HCT116 (cell line): ENCODE measurements around the gene EHD3. TPM values are rescaled to one million over a fixed set of nuclear protein-coding genes. Genes with fewer than 3 reads are reported as not detected.

ENCODE experiments used
- ATAC-seq: fragments of 200-7000 bp; cut with Tn5 transposase; 2 replicates; pipeline ENCODE4 v1.9.1; 2020; ENCODE audit warnings: mild to moderate bottlenecking, moderate library complexity
- BruUV-seq: library from RNA; stranded (reverse); fragments of 400-500 nt; replicated peaks from 2 replicates; lab custom pipeline; 2021; lab: Mats Ljungman, UMichigan
- CTCF ChIA-PET: fragments of 300-600 bp; sonication (Branson Sonifier 250); formaldehyde crosslinking; loops from one replicate; lab custom pipeline; 2021; ENCODE audit warnings: antibody characterized with exemption; lab: Charles Lee
- POLR2A ChIA-PET: fragments of 300-600, 350-600 bp; sonication (Branson Sonifier 250); formaldehyde crosslinking; loops from one replicate; lab custom pipeline; 2021; ENCODE audit warnings: antibody characterized with exemption; lab: Charles Lee
- RAD21 ChIA-PET, 2 experiments: fragments of 300-600 bp; sonication (Branson Sonifier 250); formaldehyde crosslinking; loops; one replicate each; lab custom pipeline; 2023; ENCODE audit warnings: low total read pairs in 2 of 2; ENCODE audit not compliant: uncharacterized antibody in 2 of 2, unreplicated experiment in 2 of 2, low non-redundant PET in 1 of 2; lab: Charles Lee
- DNase-seq: peaks from one replicate; pipeline ENCODE4 v3.0.0-alpha.2; 2010; ENCODE audit warnings: low read depth, low spot score
- H2AFZ ChIP-seq: fragments of 200-600 bp; shearing (Covaris generic), sonication (generic); 2 replicates; pipeline ENCODE4 v1.6.1; 2017; ENCODE audit warnings: low read depth, mixed run types, mixed read lengths, antibody characterized with exemption, low read length; ENCODE audit not compliant: poor library complexity, severe bottlenecking
- H3K27ac ChIP-seq: 2 replicates; pipeline ENCODE4 v1.5.1; 2012; ENCODE audit warnings: low read depth, low read length
- H3K27me3 ChIP-seq: fragments of 200-600 bp; sonication (generic); 2 replicates; pipeline ENCODE4 v1.6.1; 2016; ENCODE audit warnings: mixed run types, low read length, mixed read lengths; ENCODE audit not compliant: insufficient read depth
- H3K36me3 ChIP-seq, 2 experiments: fragments of 200-500 bp in 1 of 2; fragments of 200-600 bp in 1 of 2; sonication (Bioruptor generic) in 1 of 2; sonication (generic) in 1 of 2; 2 replicates each; pipeline versions ENCODE4 v1.5.1 to v1.6.1; 2014 to 2016; ENCODE audit warnings: low read length in 2 of 2, inconsistent platforms in 1 of 2, mixed read lengths in 1 of 2, mixed run types in 1 of 2; ENCODE audit not compliant: insufficient read depth in 2 of 2, control insufficient read depth in 1 of 2
- H3K4me1 ChIP-seq, 2 experiments: fragments of 200-600 bp in 1 of 2; sonication (generic) in 1 of 2; 2 replicates each; pipeline versions ENCODE4 v1.5.1 to v1.6.1; 2012 to 2017; ENCODE audit warnings: low read length in 2 of 2, inconsistent platforms in 1 of 2, mild to moderate bottlenecking in 1 of 2, mixed read lengths in 1 of 2, mixed run types in 1 of 2, moderate library complexity in 1 of 2; ENCODE audit not compliant: insufficient read depth in 2 of 2, control insufficient read depth in 1 of 2
- H3K4me2 ChIP-seq: fragments of 200-600 bp; sonication (generic); 2 replicates; pipeline ENCODE4 v1.6.1; 2017; ENCODE audit warnings: mixed run types, low read length, mixed read lengths
- H3K4me3 ChIP-seq, 2 experiments: fragments of 200-600 bp in 1 of 2; sonication (generic) in 1 of 2; replicated peaks in 1 of 2; 2 replicates each; pipeline ENCODE4 v1.5.1; 2011 to 2016; ENCODE audit warnings: low read length in 2 of 2, control low read depth in 1 of 2, low read depth in 1 of 2, mild to moderate bottlenecking in 1 of 2, mixed read lengths in 1 of 2, mixed run types in 1 of 2
- H3K79me2 ChIP-seq: fragments of 200-600 bp; sonication (generic); 2 replicates; pipeline ENCODE4 v1.6.1; 2017; ENCODE audit warnings: mild to moderate bottlenecking, mixed run types, low read length, moderate library complexity, mixed read lengths; ENCODE audit not compliant: insufficient read depth
- H3K9ac ChIP-seq: fragments of 200-600 bp; sonication (generic); 2 replicates; pipeline ENCODE4 v1.6.1; 2016; ENCODE audit warnings: low read length, mixed read lengths
- H3K9me2 ChIP-seq: fragments of 200-600 bp; sonication (generic), shearing (Covaris generic); 2 replicates; pipeline ENCODE4 v1.6.1; 2017; ENCODE audit warnings: mixed run types, mild to moderate bottlenecking, moderate library complexity; ENCODE audit not compliant: insufficient read depth
- H3K9me3 ChIP-seq, 2 experiments: fragments of 200-500 bp in 1 of 2; fragments of 200-600 bp in 1 of 2; sonication (Bioruptor generic) in 1 of 2; sonication (generic) in 1 of 2; 2 replicates each; pipeline ENCODE4 v1.6.1; 2014 to 2017; ENCODE audit warnings: low read length in 2 of 2, mixed read lengths in 2 of 2, inconsistent platforms in 1 of 2, low read depth in 1 of 2, mild to moderate bottlenecking in 1 of 2, mixed run types in 1 of 2, moderate library complexity in 1 of 2; ENCODE audit not compliant: control insufficient read depth in 1 of 2, insufficient read depth in 1 of 2
- H4K20me1 ChIP-seq: fragments of 200-600 bp; sonication (generic), shearing (Covaris generic); 2 replicates; pipeline ENCODE4 v1.6.1; 2017; ENCODE audit warnings: mixed run types, mild to moderate bottlenecking, moderate library complexity; ENCODE audit not compliant: insufficient read depth
- EZH2phosphoT487 ChIP-seq: fragments of 200-600 bp; IDR thresholded peaks from 2 replicates; pipeline ENCODE4 v1.6.1; 2018; ENCODE audit warnings: antibody characterized with exemption, borderline replicate concordance
- FOSL1 ChIP-seq: IDR thresholded peaks from 2 replicates; pipeline ENCODE4 v1.6.1; 2012; ENCODE audit warnings: low read depth
- JUND ChIP-seq: IDR thresholded peaks from 2 replicates; pipeline ENCODE4 v1.6.1; 2012
- POLR2A ChIP-seq: IDR thresholded peaks from 2 replicates; pipeline ENCODE4 v1.7.0; 2011; ENCODE audit warnings: borderline replicate concordance; ENCODE audit not compliant: insufficient read depth, insufficient read length; ENCODE audit errors: extremely low read depth
- POLR2AphosphoS5 ChIP-seq: IDR thresholded peaks from 2 replicates; pipeline ENCODE4 v1.6.1; 2011; ENCODE audit warnings: mild to moderate bottlenecking, low read depth, low read length, moderate library complexity
- SIN3A ChIP-seq: IDR thresholded peaks from 2 replicates; pipeline ENCODE4 v1.6.1; 2012; ENCODE audit warnings: low read depth
- SP1 ChIP-seq: IDR thresholded peaks from 2 replicates; pipeline ENCODE4 v1.6.1; 2012; ENCODE audit warnings: low read depth
- YY1 ChIP-seq: IDR thresholded peaks from 2 replicates; pipeline ENCODE4 v1.6.1; 2011; ENCODE audit warnings: low read length, low read depth, moderate library complexity, mild to moderate bottlenecking; ENCODE audit not compliant: insufficient replicate concordance; ENCODE audit errors: extremely low read depth
- ZNF274 ChIP-seq: fragments of 200-500 bp; sonication (Bioruptor generic); IDR thresholded peaks from 2 replicates; pipeline ENCODE4 v1.6.1; 2014; ENCODE audit warnings: mild to moderate bottlenecking, low read depth, low read length, inconsistent platforms
- intact Hi-C: fragments of 100-400 bp; cut with micrococcal nuclease; formaldehyde crosslinking; loops from 2 replicates; pipeline ENCODE4 v1.10.0; 2022
- total RNA-seq: library from RNA; stranded (reverse); gene quantifications from one replicate; pipeline ENCODE4 v1.2.1, GENCODE V29; 2021; ENCODE audit not compliant: unreplicated experiment
- TF ChIP-seq, protein P1 (sequence below): IDR thresholded peaks from 2 replicates; pipeline ENCODE4 v1.6.1; 2012
- TF ChIP-seq, protein P2 (sequence below): IDR thresholded peaks from 2 replicates; pipeline ENCODE4 v1.6.1; 2011; ENCODE audit warnings: mild to moderate bottlenecking, low read length, moderate library complexity; ENCODE audit not compliant: insufficient replicate concordance; ENCODE audit errors: extremely low read depth
- TF ChIP-seq, protein P3 (sequence below): IDR thresholded peaks from 2 replicates; pipeline ENCODE4 v1.6.1; 2012

EHD3 gene
- total RNA-seq, 1 experiment from 2014 or later = not detected

DNA sequence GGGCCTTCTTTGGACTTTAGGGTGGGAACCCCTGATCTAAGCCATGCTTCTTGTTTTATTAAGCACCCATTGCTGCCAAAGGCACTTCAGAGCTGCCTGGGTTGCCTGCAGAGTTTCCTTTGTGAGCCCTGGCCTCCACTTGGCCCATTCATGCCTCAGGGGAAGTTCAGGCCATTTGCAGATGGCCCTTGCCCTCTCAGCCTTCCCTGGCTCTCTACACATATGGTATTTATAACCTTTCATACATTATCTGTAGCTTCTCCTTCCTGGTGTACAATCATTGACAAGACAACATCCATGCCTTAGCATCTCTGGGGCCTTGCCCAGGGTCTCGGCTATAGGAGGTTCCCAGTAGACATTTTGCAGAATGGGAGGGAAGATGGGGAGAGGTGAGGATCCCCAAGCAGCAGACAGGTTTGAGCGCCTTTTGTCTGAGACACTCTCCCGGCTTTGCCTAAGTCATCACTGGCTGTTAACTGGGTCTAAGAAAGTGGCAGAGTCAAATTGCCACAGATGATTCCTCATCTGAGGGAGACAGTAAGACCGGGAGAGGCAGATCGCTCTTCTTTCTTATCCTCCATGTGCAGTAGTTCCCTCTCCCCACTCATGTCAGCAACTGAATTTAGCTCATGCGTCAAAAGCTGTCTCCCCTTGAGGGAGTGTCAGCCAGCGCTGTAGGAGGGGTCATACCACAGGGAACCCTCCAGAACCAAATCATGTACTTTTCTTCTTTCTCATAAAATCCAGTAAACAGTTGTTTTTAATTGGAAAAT is 2.7 kb downstream of the EHD3 start (continued):
- no peak for TF ChIP-seq ZNF274

DNA sequence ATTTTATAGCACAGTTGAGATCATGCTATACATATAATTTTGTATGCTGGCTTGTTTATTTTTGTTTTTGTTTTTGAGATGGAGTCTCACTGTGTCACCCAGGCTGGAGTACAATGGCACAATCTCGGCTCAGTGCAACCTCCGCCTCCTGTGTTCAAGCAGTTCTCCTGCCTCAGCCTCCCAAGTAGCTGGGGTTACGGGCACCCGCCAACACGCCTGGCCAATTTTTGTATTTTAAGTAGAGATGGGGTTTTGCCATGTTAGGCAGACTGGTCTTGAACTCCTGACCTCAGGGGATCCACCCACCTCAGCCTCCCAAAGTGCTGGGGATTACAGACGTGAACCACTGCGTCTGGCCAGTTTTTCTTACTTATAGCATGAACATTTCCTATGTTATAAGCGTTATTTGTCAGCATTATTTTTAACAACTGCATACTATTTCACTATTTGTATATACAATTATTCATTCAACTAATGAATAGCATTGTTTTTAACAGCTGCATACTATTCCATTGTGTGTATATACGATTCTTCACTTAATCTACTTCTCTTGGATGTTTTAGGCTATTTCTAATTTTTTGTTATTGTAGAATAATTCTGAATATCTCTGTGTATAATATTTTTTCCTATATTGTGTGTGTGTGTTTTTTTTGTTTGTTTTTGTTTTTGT is 3.5 kb downstream of the EHD3 start:
- POLR2A ChIA-PET = no interaction called here
- Histone ChIP-seq H3K4me2 (no peak overlapping the region), H2AFZ (no peak overlapping the region), H3K4me1 (no peaks in the 10 kb centered on the region), H3K79me2 (no peaks in the 10 kb centered on the region), H3K27ac (no peak overlapping the region), H3K9me3 (no peaks in the 10 kb centered on the region), H3K9me2 (no peaks in the 10 kb centered on the region), H3K27me3 (peaks cover 7% of the 10 kb centered on the region; the same call in 1 of the 2 replicates), H3K4me3 (no peak overlapping the region), H4K20me1 (no peaks in the 10 kb centered on the region), H3K36me3 (no peaks in the 10 kb centered on the region), H3K9ac (no peak overlapping the region)
- DNase-seq (no peak), ATAC-seq (no peak)
- TF ChIP-seq YY1 = no peak
- intact Hi-C loops = no loop called here
- no TSS peak for BruUV-seq
- CTCF ChIA-PET = no interaction called here
- RAD21 ChIA-PET = no interaction called here

DNA sequence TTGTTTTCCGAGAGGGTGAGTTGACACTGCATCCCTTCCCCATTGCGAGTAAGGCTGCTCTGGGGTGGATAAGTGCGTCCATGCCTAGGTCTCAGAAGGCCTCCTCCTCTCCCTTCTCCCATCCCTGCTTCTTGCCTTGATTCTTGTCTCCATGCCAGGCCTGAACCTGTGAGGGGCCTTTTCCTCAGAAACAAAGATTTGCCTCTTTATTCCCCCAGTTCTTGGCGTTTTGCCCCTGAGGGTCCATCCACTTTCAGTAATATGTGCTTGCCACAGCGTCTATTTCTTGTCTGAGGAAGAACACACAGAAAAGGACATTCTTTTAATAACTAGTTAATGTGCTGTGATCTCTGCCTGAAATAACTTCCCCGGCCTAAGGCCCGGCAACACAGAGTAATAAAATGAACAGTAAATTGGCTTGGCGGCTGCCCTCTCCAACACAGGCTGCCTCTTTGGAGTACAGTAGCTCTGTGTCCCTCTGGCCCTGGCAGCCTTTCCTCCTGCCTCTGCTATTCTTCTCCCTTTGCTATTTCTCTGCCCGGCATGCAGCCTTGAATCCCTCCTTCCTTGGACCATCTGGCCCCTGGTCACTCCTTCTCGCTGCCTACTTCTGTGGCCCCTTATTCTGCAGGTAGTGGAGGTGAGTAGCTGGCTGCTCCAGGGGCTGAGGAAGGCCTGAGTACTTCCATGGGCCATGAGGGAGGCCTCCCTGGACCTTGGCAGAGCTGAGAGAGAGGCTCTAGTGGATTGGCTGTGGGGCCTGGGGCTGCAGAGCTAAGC is 4.4 kb downstream of the EHD3 start:
- no peaks in the 10 kb centered on the region for H3K27me3 ChIP-seq
- intact Hi-C loops = no loop called here
- no TSS peak for BruUV-seq
- no peaks in the 10 kb centered on the region for H3K9me3 ChIP-seq
- H3K36me3 ChIP-seq = no peaks in the 10 kb centered on the region
- H3K9ac ChIP-seq = no peak overlapping the region
- no peaks in the 10 kb centered on the region for H3K4me1 ChIP-seq
- H3K9me2 ChIP-seq = no peaks in the 10 kb centered on the region
- no peaks in the 10 kb centered on the region for H4K20me1 ChIP-seq
- H2AFZ ChIP-seq = no peak overlapping the region
- H3K79me2 ChIP-seq = no peaks in the 10 kb centered on the region
- ChIA-PET POLR2A (no interaction called here), CTCF (no interaction called here), RAD21 (no interaction called here)
- H3K27ac ChIP-seq = no peak overlapping the region
- ATAC-seq (no peak), DNase-seq (no peak)
- no peak overlapping the region for H3K4me3 ChIP-seq
- no peak overlapping the region for H3K4me2 ChIP-seq
- TF ChIP-seq, protein P1, sequence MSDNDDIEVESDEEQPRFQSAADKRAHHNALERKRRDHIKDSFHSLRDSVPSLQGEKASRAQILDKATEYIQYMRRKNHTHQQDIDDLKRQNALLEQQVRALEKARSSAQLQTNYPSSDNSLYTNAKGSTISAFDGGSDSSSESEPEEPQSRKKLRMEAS = no peak
- TF ChIP-seq, protein P2, sequence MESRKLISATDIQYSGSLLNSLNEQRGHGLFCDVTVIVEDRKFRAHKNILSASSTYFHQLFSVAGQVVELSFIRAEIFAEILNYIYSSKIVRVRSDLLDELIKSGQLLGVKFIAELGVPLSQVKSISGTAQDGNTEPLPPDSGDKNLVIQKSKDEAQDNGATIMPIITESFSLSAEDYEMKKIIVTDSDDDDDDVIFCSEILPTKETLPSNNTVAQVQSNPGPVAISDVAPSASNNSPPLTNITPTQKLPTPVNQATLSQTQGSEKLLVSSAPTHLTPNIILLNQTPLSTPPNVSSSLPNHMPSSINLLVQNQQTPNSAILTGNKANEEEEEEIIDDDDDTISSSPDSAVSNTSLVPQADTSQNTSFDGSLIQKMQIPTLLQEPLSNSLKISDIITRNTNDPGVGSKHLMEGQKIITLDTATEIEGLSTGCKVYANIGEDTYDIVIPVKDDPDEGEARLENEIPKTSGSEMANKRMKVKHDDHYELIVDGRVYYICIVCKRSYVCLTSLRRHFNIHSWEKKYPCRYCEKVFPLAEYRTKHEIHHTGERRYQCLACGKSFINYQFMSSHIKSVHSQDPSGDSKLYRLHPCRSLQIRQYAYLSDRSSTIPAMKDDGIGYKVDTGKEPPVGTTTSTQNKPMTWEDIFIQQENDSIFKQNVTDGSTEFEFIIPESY = no peak
- TF ChIP-seq POLR2AphosphoS5 = no peak
- TF ChIP-seq POLR2A = no peak
- no peak for TF ChIP-seq FOSL1
- no peak for TF ChIP-seq JUND
- no peak for TF ChIP-seq EZH2phosphoT487
- no peak for TF ChIP-seq SIN3A
- TF ChIP-seq, protein P3, sequence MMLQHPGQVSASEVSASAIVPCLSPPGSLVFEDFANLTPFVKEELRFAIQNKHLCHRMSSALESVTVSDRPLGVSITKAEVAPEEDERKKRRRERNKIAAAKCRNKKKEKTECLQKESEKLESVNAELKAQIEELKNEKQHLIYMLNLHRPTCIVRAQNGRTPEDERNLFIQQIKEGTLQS = no peak
- no peak for TF ChIP-seq YY1
- no peak for TF ChIP-seq SP1
